Vagina (tissue), 2 donors: ENCODE results near the gene GOLT1B. TPM values are rescaled to one million over a fixed set of nuclear protein-coding genes. Genes with fewer than 3 reads are reported as not detected.

Experiments
- DNase-seq, 2 donors: peaks; one replicate each; pipeline ENCODE4 v3.0.0-alpha.2; 2017; ENCODE audit errors: extremely low spot score in 2 of 2
- H3K27ac ChIP-seq: fragments of 200-600 bp; sonication (generic); one replicate; pipeline ENCODE4 v1.5.1; 2019
- H3K27me3 ChIP-seq: fragments of 200-600 bp; sonication (generic); one replicate; pipeline ENCODE4 v1.5.1; 2019
- H3K36me3 ChIP-seq, 2 donors: fragments of 200-600 bp; sonication (generic); one replicate each; pipeline ENCODE4 v1.5.1; 2017 to 2019
- H3K4me1 ChIP-seq: fragments of 200-600 bp; sonication (generic); one replicate; pipeline ENCODE4 v1.5.1; 2019
- H3K4me3 ChIP-seq, 2 donors: fragments of 200-600 bp; sonication (generic); 1 replicate in 1 of 2; 2 replicates in 1 of 2; pipeline ENCODE4 v1.5.1; 2016 to 2019
- H3K9me3 ChIP-seq: fragments of 200-600 bp; sonication (generic); one replicate; pipeline ENCODE4 v1.5.1; 2019
- POLR2A ChIP-seq, 2 donors: fragments of 450-650 bp; IDR thresholded peaks; one replicate each; pipeline ENCODE4 v1.6.1; 2017; ENCODE audit warnings: antibody characterized with exemption in 2 of 2, mild to moderate bottlenecking in 2 of 2, moderate library complexity in 2 of 2
- POLR2AphosphoS5 ChIP-seq, 2 donors: sonication (generic); formaldehyde crosslinking; IDR thresholded peaks; one replicate each; pipeline ENCODE4 v1.9.0; 2017; ENCODE audit warnings: antibody characterized with exemption in 2 of 2, mild to moderate bottlenecking in 2 of 2, low read depth in 1 of 2; ENCODE audit not compliant: insufficient read depth in 1 of 2
- intact Hi-C: fragments of 100-400 bp; cut with DNase I; formaldehyde crosslinking; loops from one replicate; pipeline ENCODE4 v1.15.1; 2023
- total RNA-seq: library from RNA; depleted of rRNA; stranded (reverse); fragments of >200 nt; gene quantifications from one replicate; pipeline ENCODE4 v1.2.3, GENCODE V29; 2016
- TF ChIP-seq, protein P1 (sequence below), 3 experiments: fragments of 450-650 bp in 2 of 3; fragments of 200-600 bp in 1 of 3; sonication (generic) in 1 of 3; IDR thresholded peaks; one replicate each; pipeline ENCODE4 v1.5.1; 2017 to 2019; ENCODE audit warnings: antibody characterized with exemption in 3 of 3, mild to moderate bottlenecking in 2 of 3, moderate library complexity in 2 of 3

GOLT1B gene
- total RNA-seq, 1 donor from 2014 or later: 12.5 TPM

DNA sequence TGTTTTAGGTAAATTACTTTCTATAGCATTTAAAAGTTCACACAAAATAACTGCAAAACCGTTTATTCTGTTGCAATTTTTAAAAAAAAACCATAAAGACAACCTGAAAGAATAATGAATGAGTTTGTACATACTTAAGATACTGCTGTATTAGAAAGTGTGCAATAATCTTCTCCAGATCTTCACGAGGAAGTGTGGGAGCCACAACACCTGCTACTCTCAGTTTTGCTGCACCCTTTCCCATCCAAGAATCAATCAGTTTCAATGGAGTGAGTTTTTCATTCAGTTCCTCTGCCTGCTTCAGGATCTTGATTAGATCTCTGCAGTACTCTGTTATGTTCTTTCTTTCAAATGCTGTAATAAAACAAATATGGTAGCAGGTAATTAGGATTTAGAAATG, 30.3 kb upstream of the GOLT1B start:
- intact Hi-C loops: no loop called here
- peaks cover 0 to 32% of the 10 kb centered on the region in 2 donors for H3K36me3 ChIP-seq

DNA sequence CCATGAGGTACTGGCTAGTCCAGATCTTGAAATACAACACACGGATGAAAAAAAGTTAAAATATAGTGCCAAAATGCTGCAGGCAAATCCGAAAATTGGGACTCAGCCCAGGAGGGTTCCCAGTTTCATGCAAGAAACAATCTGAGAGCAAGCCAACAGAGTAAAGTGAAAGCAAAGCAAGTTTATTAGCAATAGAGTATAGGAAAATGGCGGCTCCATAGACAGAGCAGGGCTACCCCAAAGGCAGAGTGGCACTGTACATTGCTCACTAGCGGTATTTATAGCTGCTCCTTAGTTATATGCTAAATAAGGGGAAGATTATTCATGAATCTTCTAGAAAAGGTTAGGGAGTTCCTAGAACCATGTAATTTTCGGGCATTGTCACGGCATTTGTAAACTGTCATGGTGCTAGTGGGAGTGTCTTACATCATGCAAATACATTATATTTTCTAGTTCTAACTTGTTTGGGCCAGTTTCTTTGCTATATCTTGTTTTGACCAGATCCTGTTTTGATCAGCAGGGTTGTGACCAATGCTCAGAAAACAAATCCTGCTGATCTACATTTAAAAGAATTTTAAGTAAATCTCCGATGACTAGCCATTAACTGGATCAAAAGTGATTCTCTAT, 29.3 kb upstream of the GOLT1B start:
- H3K27ac ChIP-seq: no peak overlapping the region
- H3K36me3 ChIP-seq: peaks cover 0 to 33% of the 10 kb centered on the region in 2 donors
- H3K4me3 ChIP-seq: no peak overlapping the region
- DNase-seq: no peak
- TF ChIP-seq POLR2A (IDR thresholded peaks at IDR 0.05) (no peak), POLR2AphosphoS5 (IDR thresholded peaks at IDR 0.05; ENCODE audit: insufficient read depth in 1 of 2, low read depth in 1 of 2) (no peak)
- TF ChIP-seq, protein P1, sequence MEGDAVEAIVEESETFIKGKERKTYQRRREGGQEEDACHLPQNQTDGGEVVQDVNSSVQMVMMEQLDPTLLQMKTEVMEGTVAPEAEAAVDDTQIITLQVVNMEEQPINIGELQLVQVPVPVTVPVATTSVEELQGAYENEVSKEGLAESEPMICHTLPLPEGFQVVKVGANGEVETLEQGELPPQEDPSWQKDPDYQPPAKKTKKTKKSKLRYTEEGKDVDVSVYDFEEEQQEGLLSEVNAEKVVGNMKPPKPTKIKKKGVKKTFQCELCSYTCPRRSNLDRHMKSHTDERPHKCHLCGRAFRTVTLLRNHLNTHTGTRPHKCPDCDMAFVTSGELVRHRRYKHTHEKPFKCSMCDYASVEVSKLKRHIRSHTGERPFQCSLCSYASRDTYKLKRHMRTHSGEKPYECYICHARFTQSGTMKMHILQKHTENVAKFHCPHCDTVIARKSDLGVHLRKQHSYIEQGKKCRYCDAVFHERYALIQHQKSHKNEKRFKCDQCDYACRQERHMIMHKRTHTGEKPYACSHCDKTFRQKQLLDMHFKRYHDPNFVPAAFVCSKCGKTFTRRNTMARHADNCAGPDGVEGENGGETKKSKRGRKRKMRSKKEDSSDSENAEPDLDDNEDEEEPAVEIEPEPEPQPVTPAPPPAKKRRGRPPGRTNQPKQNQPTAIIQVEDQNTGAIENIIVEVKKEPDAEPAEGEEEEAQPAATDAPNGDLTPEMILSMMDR (IDR thresholded peaks at IDR 0.05): no peak
- H3K27me3 ChIP-seq: no peaks in the 10 kb centered on the region
- no peaks in the 10 kb centered on the region for H3K4me1 ChIP-seq
- intact Hi-C loops: no loop called here
- no peaks in the 10 kb centered on the region for H3K9me3 ChIP-seq

More for the DNA sequence above, 30.3 kb upstream of the GOLT1B start:
- Histone ChIP-seq H3K4me3 (no peak overlapping the region), H3K9me3 (no peaks in the 10 kb centered on the region), H3K4me1 (no peaks in the 10 kb centered on the region), H3K27ac (no peak overlapping the region), H3K27me3 (no peaks in the 10 kb centered on the region)
- no peak for DNase-seq
- TF ChIP-seq, protein P1 (IDR thresholded peaks at IDR 0.05): no peak
- no peak for TF ChIP-seq POLR2A (IDR thresholded peaks at IDR 0.05)
- TF ChIP-seq POLR2AphosphoS5 (IDR thresholded peaks at IDR 0.05; ENCODE audit: insufficient read depth in 1 of 2, low read depth in 1 of 2): no peak

GRCh38 chr12:21475552-21475951, 26.0 kb upstream of the GOLT1B start:
- no peaks in the 10 kb centered on the region for H3K27me3 ChIP-seq
- TF ChIP-seq, protein P1 (IDR thresholded peaks at IDR 0.05): no peak
- TF ChIP-seq POLR2A (IDR thresholded peaks at IDR 0.05) (no peak), POLR2AphosphoS5 (IDR thresholded peaks at IDR 0.05; ENCODE audit: insufficient read depth in 1 of 2, low read depth in 1 of 2) (no peak)
- intact Hi-C loops: no loop called here
- no peak overlapping the region for H3K27ac ChIP-seq
- H3K4me1 ChIP-seq: no peaks in the 10 kb centered on the region
- peaks cover 0 to 42% of the 10 kb centered on the region in 2 donors for H3K36me3 ChIP-seq
- H3K4me3 ChIP-seq: no peak overlapping the region
- H3K9me3 ChIP-seq: no peaks in the 10 kb centered on the region
- no peak for DNase-seq

DNA sequence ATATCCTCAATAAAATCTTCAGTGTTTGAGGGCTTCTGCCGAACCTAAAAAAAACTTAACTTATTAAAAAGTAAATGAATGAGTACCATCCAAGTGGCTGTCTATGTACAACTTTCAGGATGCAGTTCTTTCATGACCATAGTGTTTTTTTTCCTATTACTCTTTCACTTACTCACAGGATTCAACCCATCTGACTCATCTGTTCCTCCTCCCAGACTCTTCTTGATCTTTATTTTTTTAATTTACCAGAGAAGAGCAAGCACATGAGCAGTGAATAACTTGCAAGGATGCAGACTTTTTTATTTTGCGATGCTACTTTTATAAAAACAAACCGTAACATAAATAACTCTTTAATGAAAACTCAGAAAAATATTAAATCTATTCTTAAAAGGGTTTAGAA, 24.6 kb upstream of the GOLT1B start:
- no peak for DNase-seq
- intact Hi-C loops: no loop called here
- no peak overlapping the region for H3K4me3 ChIP-seq
- no peak overlapping the region for H3K27ac ChIP-seq
- H3K9me3 ChIP-seq: no peaks in the 10 kb centered on the region
- peaks cover 0 to 56% of the 10 kb centered on the region in 2 donors for H3K36me3 ChIP-seq
- H3K27me3 ChIP-seq: no peaks in the 10 kb centered on the region
- no peaks in the 10 kb centered on the region for H3K4me1 ChIP-seq
- TF ChIP-seq, protein P1 (IDR thresholded peaks at IDR 0.05): no peak
- no peak for TF ChIP-seq POLR2A (IDR thresholded peaks at IDR 0.05)
- no peak for TF ChIP-seq POLR2AphosphoS5 (IDR thresholded peaks at IDR 0.05; ENCODE audit: insufficient read depth in 1 of 2, low read depth in 1 of 2)

GRCh38 chr12:21478756-21479455, 22.7 kb upstream of the GOLT1B start:
- H3K36me3 ChIP-seq: peaks cover 0 to 57% of the 10 kb centered on the region in 2 donors

More at GRCh38 chr12:21478756-21479455, 22.7 kb upstream of the GOLT1B start:
- no peaks in the 10 kb centered on the region for H3K27me3 ChIP-seq
- H3K4me3 ChIP-seq: no peak overlapping the region
- H3K27ac ChIP-seq: no peak overlapping the region
- no peaks in the 10 kb centered on the region for H3K9me3 ChIP-seq
- H3K4me1 ChIP-seq: no peaks in the 10 kb centered on the region
- DNase-seq: no peak
- intact Hi-C loops: no loop called here
- TF ChIP-seq POLR2A (IDR thresholded peaks at IDR 0.05) (no peak), POLR2AphosphoS5 (IDR thresholded peaks at IDR 0.05; ENCODE audit: insufficient read depth in 1 of 2, low read depth in 1 of 2) (no peak)
- TF ChIP-seq, protein P1 (IDR thresholded peaks at IDR 0.05): no peak
